Renal cortex interstitium (tissue), 11 donors: ENCODE data around the gene PTH1R. TPM values are rescaled to one million over a fixed set of nuclear protein-coding genes. Genes with fewer than 3 reads are reported as not detected.

Source experiments
- DNase-seq, 11 donors: peaks; one replicate each; pipeline ENCODE4 v3.0.0-alpha.2; 2013; ENCODE audit warnings: low read depth in 9 of 11, low spot score in 4 of 11; ENCODE audit errors: extremely low read depth in 1 of 11
- polyA plus RNA-seq, 3 donors: library from polyadenylated mRNA; unstranded; fragments of 120-200 nt; gene quantifications; one replicate each; pipeline ENCODE4 v1.2.1, GENCODE V29; 2013; ENCODE audit not compliant: insufficient read length in 3 of 3

PTH1R gene
- polyA plus RNA-seq, 3 donors, result 172 to 279 (median 227) TPM

DNA sequence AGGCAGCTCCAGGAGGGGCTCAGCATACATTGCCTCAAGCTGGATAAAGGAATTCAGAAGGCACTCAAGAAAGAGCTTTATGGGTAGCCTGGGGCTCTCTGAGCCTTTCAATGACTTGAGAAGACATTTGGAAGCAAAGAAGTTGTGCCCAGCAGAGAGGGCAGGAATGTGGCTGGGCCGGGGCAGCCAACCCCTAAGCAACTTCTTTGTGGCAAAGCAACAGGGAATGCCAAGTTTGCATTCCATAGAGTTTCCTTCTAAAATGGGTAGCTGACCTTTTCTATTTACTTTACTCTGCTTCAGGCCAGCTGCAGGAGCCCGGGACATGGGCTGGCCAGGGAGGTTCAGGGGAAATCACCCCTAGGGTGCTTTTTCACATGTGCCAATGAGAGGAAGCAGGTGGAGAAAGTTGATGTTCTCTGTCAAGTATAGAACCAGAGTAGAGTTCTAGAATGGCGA is 53.5 kb downstream of the PTH1R start:
- no peak for DNase-seq

DNA sequence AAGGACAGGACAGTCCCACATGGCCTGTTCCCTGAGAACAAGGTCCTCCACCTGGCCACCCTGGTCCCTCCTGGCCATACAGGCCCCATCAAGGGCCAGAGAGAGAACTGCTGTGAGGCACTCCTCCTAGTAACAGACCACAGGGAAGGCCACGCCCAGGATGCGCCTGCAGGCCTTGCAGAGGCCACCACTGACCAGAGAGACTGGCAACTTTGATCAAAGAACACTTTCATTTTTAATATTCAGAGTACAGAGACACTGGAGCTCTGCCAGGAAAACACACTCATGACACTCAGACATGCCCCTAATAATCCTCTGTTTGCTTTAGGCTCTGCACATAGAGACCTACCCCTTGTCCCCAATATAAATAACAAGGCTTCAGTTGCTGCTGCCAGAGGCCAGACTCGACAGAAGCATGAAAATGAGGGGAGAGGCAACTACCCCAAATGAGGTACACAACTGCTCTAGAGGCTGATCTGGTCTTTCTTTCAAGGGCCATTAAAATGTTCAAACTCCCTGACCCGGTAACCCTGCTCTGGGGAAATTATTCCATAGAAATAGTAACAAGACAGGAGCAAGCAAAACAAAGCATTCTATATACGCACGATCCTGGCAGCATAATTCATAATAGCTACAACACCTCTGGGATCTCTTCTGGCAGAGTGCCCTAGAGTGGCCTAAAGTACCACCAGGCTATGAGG is 54.3 kb downstream of the PTH1R start:
- no peak for DNase-seq

DNA sequence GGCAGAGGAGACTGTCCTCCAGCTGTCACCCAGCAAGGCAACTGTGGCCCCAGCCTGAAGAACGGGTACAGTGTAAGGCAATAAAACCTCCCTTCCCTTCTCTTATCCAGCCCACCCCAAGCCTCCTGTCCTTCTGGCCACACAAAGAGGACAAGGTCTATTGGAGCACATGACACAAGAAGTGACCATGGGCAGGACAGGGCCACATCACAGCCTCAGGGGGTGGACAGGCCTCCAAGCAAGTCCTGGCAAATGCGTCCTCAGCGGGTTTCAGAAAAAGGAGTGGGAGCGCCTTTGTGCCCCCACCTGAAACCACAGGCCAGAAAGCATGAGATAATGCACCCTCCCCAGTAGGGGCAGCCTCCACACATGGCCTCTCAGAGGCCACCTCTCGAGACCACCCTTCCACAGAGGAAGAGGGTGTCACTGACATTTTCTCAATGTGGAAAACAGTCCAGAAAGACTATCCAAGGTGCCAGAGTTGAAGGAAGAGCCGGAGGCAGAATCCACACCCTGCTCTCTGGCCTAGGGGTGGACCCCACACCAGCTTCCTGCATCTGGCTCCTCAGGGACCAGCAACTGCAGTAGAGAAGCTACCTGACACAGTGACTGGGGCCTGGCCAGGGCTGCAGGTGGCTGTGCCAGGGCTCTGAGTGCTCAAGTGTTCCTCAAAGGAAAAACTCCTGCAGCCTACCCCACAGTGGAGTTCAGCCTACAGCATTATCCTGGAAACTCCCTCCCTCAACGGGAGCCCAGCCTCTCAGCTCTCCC is 55.1 kb downstream of the PTH1R start:
- DNase-seq, result no peak

DNA sequence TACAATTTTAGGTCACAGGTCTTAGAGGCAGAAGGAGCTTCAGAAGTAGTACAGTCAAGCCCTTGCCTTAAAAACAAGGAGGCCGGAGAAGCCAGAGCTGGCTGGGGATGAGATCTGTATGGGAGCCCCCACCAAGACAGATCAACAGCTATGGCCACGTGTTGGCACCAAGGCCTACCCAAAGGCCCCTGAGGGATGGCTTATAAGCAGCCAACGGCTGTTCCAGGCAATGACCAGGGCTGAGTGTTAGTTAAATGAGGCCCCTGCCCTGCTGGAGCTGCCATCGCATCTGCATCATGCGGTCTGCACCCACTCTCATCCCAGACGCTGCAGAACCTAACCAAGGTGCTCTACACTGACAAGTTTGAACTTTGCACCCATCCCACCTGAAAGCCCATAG is 55.7 kb downstream of the PTH1R start:
- DNase-seq, result no peak

DNA sequence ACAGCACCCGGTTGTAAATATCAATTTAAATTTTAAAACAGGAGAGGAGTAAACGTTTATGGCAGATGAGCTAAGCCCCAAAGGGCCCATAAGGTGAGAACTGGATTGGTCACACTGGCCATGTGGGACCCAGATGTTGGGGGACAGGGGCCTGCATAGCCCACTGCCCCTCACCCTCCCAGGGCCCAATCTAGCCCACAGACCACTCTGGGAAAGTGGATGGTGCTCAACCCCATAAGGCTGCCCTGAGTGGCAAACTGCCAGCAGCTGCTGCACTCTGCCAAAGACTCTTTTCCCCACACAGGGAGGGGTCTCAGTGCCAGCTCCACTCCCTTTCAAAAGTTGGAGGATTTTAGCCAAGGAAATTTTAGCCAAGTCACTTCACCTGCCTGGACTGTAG is 56.6 kb downstream of the PTH1R start:
- no peak for DNase-seq

DNA sequence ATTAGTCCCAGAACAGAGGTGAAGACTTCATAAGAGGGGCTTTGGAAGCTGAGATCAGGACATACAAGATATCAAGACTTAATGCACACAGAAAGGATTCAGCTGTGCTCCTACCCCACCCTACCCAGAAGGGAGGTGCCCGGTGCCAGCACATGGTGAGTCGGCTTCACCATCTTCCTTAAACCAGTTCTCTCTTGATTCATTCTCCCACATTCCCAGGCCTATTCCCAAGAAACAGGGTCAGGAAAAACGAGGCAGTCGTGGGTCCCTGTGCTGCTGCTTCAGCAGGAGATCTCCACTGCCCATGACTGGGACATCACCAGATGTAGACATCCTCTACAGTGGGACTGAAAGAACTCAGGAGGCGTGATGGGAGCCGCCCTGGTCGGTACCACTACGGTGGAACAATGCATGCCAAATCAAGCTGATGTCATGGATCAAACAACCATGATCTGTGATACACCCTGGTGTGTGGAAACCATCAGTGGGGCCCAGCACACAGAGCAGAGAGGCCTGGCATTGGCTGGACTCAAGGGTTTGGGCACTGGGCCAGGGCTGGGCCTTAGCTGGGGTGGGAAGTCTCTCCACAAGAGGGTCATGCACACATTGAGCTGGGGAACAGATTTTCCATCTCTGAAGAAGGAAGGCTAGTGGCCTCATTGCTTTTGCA is 57.1 kb downstream of the PTH1R start:
- DNase-seq, result no peak

DNA sequence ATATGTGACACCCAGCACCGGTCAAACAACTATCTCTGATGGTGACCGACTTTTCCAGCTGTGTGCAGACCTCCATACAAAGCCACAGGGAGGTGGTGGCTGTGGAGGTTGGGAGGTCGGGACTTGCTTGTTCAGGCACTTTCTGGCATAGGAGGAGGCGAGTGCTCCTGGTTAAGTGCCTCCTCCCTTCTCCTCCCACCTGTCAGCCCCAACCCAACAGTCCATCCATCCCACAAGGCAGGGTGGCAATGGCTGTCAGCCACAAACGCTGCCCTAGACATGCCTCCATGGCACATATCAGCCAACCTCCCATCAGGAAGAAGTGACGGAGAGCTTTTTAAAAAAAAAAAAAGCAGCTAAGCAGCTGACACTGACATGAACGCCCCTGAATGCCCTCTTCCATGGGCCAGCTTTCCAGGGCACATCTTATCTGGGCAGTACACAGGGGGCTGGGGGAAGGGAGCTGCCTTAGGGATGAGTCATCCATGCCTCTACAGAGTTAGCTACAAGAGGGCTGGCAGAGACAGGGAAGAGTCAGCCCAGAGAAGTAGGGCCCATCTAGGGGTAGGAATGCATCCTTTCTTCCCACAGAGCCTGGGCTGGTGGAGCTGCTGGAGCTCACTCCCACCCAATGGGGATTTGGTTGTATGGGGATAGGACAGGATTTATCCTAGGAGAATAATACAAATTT is 57.8 kb downstream of the PTH1R start:
- no peak for DNase-seq

DNA sequence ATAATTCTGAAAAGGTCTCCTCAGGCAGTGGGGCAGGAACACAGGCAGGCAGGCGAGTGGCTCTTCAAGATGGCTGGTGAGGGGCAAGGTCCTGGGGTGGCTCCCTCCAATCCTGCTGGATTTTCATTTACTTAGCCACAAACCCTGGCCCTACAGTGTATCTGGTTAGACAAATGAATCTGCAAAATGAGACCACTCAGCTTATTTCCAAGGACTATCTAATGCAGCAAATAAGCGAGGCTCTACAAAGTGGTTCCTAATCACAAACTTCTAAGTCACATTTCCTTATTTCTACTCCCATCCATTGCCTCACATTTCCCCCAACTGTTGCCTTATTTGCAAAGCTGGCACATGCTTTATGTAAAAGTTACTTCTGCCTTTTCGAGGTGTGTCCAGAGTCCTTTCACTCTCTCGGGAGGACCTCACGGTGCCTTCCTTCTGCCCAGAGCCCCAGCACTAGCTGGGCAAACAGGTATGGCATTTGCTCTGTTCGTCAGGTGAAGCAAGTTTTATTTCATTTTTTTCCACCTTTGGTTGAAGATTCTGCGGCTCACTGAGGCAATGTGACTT is 58.6 kb downstream of the PTH1R start:
- DNase-seq, result no peak

DNA sequence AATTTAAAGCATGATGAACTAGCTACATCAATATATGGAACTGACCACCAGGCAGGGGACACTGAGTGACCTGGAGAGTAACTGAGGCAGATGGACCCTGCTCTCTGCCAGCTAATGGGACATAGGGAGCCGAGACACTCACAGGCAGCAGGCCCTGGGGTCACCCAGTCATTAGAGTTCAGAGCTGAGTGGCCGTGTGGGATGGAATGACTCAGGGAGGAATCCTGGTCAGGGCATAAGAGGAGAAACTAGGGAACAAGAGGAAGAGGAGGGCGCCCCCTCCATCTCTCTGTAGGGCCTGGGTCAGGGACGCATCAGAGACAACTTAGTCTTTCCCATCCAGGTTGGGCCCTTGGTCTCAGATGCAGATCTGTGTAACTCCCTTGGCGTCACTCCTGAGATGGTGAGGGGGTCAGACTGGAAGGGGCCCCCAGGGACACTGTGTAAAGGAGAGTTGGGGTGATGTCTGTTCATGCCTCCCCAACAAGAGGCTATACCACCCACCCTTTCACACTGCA is 59.3 kb downstream of the PTH1R start:
- no peak for DNase-seq

DNA sequence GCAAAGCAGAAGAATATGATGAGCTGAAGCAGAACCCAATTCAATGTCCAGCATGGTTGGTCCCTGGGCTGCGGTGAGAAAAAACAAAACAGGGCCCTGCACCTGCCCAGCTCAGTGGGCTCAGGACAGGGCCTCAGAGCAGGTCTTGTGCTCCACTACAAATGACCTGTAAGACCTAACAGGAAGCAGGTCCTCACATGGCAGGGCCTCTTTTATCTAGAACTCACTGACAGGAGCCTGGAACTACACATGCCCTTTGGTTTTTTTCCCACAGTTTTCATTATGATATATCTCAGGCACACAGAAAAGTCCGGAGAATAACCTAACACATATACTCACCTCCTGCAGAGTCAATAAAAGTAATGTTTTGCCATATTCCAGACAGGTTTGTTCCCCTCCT is 60.6 kb downstream of the PTH1R start:
- no peak for DNase-seq

DNA sequence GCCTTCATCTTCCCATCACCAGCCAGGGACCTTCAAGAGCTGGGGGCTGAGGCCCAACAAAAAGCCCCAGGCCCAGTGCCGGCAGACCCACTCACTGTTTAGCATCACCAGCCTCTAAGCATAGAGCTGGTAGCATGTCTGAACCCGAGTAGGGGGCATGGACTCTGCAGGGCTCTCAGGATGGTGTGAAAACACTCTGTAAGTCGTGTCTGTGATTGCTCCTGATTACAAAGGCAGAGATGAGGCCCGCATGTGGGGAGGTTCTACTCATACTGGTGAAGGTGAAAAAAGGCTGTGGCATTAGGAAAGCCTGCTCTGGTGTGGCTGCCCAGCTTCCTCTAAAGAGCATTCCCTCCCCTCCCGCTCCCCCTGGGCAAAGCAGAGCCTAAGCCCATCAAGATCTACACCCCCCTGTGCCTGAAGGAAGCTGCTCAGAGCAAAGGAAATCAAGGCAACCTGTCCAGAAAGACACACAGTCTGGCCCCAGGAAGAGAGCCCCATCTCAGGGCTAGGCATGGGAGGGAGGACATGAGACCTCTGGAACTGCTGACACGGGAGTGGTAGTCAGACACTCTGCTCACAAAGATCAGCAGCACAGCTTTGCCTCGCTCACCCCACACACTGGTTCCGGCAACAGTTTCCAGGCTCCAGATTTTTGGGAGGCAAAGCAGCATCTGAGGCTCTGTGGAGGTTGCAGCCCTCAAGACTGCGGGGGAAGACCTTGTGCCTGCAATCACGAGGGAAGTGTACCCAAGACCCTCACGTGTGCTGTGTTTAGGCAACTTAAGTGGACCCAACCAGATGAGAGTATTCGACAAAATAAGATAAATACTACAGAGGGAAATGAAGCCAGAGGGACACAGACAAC is 62.3 kb downstream of the PTH1R start:
- no peak for DNase-seq

DNA sequence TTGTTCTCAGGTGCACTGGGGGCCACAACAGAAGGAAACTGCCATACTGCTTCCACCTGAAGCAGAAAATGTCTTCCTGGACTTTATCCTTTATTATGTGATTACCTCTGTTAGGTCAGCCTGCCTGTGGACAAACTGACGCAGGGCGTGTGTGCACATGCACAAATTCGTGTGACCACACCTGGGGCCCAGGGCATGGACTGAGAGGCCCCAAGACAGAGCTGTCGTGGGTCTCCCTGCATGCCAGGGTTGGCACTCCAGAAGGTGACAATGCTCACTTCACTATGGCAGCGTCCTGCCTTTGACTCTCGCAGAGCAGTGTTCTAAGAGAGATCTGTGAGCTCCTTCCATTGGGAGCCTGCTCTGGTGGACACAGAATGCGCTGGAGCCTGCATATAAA is 64.6 kb downstream of the PTH1R start:
- no peak for DNase-seq

DNA sequence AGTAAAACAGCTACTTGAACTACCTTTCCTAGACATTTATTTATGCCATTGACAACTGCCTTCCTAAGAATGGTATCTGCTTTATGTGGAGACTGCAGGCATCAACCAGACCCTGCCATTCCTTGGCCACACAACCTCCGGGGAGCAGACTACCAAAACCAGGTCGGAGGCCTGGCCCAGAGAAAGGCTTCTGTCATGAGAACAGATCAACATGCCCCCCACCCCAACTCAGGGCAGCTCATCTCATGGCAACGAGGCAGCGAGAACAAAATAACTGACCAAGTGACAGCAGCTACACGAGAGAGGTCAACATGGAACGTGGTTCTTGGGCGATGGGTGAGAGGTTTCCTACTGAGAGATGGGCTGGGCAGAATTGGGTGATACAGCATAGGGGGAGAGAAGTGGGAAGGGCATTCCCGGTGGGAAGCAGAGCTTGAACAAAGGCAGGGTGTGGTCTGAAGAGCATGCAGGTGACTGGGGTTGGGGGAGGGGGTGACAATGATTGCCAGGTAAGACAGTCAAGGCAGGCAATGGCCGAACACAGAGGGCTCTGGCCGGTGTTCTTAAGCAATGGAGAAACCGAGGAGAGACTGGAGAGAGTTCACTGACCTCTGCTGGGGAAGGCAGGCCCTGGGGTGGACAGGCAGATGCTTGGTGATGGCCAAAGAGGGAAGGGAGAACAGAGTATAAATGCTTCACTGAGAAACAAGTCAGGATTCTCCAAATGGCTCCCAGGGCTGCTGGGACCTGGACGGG is 65.1 kb downstream of the PTH1R start:
- no peak for DNase-seq

DNA sequence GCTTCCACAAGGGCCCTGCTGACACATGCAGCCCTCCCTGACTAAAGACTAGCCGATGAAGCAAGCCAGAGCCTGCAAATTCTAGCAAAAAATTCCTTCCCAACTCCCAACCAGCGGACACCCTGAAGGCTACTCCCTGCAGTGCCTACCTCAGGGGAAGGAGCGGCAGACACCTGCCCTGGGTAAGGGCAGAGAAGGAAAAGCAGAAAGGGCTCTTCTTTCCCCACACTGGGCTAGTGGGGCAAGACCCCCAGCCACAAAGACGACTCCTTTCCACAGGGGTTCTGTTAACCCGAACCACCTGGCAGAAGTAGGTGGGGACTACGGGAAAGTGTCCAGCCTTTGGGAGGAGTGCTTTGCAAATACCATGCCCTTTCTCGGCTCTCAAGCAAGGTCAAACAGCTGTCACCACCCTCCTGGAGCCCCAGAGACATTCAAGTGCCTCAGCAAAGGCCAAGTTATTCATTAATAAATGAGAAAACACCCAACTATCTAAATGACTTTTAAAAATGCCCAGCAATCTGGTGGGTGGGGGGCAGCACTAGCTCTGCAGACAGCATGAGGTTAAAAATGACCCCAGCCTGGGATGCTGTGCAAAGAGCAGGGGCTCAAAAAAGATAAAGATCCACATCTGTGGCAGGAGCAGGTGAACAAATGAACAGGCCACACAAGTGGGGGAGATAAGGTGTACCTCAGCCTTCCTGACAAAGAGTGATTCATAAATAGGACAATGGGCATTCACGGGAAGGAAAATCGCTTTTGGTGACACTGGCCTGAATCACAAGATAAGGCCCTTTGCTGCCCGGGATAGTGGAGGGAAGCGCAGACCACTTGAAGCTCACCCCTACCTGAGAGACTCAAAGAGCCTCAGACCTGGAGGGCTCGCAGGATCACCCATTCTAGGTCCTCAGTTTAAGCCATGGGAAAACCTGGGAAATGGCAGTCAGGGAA is 66.0 kb downstream of the PTH1R start:
- DNase-seq, result no peak

DNA sequence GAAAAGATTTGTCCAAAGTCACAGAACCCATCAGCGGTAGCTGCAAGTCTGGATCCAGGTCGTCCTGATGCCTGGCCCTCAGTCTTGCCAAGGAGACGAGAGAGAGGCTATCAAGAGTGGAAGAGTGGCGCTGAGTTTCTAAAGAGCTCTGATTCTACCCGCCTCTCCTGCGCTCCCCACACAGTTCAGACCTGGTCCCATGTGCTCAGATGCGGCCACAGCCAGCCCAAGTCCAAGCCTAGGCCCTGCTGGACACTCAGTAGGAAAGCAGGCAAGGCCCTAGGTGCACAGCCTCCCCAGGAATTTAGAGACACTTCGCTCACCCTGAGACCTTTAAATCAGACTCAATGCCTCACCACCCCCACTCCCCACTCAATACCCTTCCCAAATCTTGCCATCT is 66.7 kb downstream of the PTH1R start:
- DNase-seq, result no peak

DNA sequence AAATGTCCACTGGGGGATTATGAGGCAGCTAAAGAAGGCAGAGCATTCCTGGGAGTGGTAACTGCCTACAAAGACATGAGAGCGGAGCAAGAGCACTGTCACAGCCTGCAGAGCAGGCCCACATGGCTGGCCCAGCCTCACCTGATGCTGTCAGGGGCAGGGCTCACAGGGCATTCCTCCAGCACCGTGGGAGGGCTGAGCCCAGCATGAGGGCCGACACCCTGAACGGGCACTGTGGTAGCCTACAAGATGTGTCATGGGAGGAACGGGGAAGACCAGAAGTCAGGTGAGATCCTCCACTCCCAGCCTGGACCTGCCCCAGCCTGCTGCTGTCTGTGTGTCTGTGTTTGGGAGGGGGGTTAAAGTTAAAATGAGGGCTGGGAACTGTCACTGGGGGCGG is 68.9 kb downstream of the PTH1R start:
- DNase-seq, result no peak
